ENCODE results near the gene C19orf25. TPM values are rescaled to one million over a fixed set of nuclear protein-coding genes. Genes with fewer than 3 reads are reported as not detected.

Gene C19orf25
- total and polyA plus RNA-seq, 10 of the 15 experiments (the other 5 are each of a cell fraction or from before 2014, with no cell fraction given) = 1.2 to 67.0 (median 25.6) TPM

GRCh38 chr19:1507763-1508506 is 28.9 kb upstream of the C19orf25 start (continued):
- no peak for TF ChIP-seq EZH2 (IDR thresholded peaks at IDR 0.05; ENCODE audit: borderline replicate concordance, control insufficient read depth, low read depth, low read length)
- TF ChIP-seq KAT2A (conservative IDR thresholded peaks at IDR 0.05; ENCODE audit: control insufficient read depth, low read depth, low read length) = no peak
- TF ChIP-seq MAX (IDR thresholded peaks at IDR 0.05; ENCODE audit: low read depth, low read length) = no peak
- TF ChIP-seq EP300 (IDR thresholded peaks at IDR 0.05; ENCODE audit: borderline replicate concordance in 1 of 2, control insufficient read depth in 1 of 2, low read depth in 2 of 2, low read length in 2 of 2) = no peak
- TF ChIP-seq MEF2A (IDR thresholded peaks at IDR 0.05; ENCODE audit: insufficient read depth, low read depth, low read length) = no peak
- no peak for TF ChIP-seq RAD51 (IDR thresholded peaks at IDR 0.05)
- TF ChIP-seq RELA (IDR thresholded peaks at IDR 0.05; ENCODE audit: borderline replicate concordance, partially characterized antibody) = no peak
- TF ChIP-seq REST (IDR thresholded peaks at IDR 0.05; ENCODE audit: low read depth, low read length) = no peak
- no peak for TF ChIP-seq E2F4 (IDR thresholded peaks at IDR 0.05; ENCODE audit: low read depth, low read length)
- no peak for TF ChIP-seq RFX5 (IDR thresholded peaks at IDR 0.05; ENCODE audit: low read depth, low read length)
- peak; percentile 83 for TF ChIP-seq CREB1 (IDR thresholded peaks at IDR 0.05; ENCODE audit: low read depth)
- TF ChIP-seq POLR2AphosphoS5 (IDR thresholded peaks at IDR 0.05; ENCODE audit: low read length) = no peak
- no peak for TF ChIP-seq SMAD5 (IDR thresholded peaks at IDR 0.05; ENCODE audit: low read depth)
- TF ChIP-seq CTCF (IDR thresholded peaks at IDR 0.05 in 2 of 3, conservative IDR thresholded peaks at IDR 0.05 in 1 of 3; ENCODE audit: control insufficient read depth in 2 of 3, extremely low read depth in 1 of 3, insufficient read depth in 1 of 3, low read depth in 3 of 3, low read length in 3 of 3) = no peak
- TF ChIP-seq CHD2 (IDR thresholded peaks at IDR 0.05; ENCODE audit: borderline replicate concordance, low read depth, low read length) = peak; percentile 43; the same call in 1 of the 2 replicates
- TF ChIP-seq YY1 (IDR thresholded peaks at IDR 0.05; ENCODE audit: low read depth, low read length) = no peak
- TF ChIP-seq NBN (IDR thresholded peaks at IDR 0.05) = no peak
- no peak for TF ChIP-seq SMC3 (IDR thresholded peaks at IDR 0.05; ENCODE audit: borderline replicate concordance, low read length)
- TF ChIP-seq HSF1 (IDR thresholded peaks at IDR 0.05; ENCODE audit: low read depth, low read length) = no peak
- TF ChIP-seq MYC (IDR thresholded peaks at IDR 0.05; ENCODE audit: insufficient read depth, insufficient read length, insufficient replicate concordance, low read length, severe bottlenecking) = no peak

Measured in GM12878 (cell line).